Small intestine (tissue), 7 donors: ENCODE measurements around the gene CFC1B. TPM values are rescaled to one million over a fixed set of nuclear protein-coding genes. Genes with fewer than 3 reads are reported as not detected.
"Not testable (repeated sequence)": the region's sequence is repeated elsewhere in the genome, so short reads cannot be mapped to it uniquely, and the experiment has no call there.

ENCODE experiments used
- DNase-seq, 2 donors: peaks; one replicate each; pipeline versions ENCODE4 v3.0.0 to v3.0.0-alpha.2; 2013
- FAIRE-seq: peaks from 2 replicates; lab custom pipeline; 2012; peaks lifted over from hg19 to GRCh38; lab: Jason Lieb, UNC
- H3K27ac ChIP-seq, 3 donors: one replicate each; pipeline ENCODE4 v1.5.1; 2013; ENCODE audit warnings: low read length in 2 of 3, mild to moderate bottlenecking in 2 of 3, control low read depth in 1 of 3, inconsistent platforms in 1 of 3, low read depth in 1 of 3, moderate library complexity in 1 of 3
- H3K27me3 ChIP-seq, 3 donors: one replicate each; pipeline ENCODE4 v1.6.1; 2013; ENCODE audit warnings: low read length in 3 of 3, inconsistent platforms in 1 of 3; ENCODE audit not compliant: control insufficient read depth in 3 of 3, insufficient read depth in 3 of 3
- H3K36me3 ChIP-seq, 3 donors: one replicate each; pipeline ENCODE4 v1.6.1; 2013; ENCODE audit warnings: low read length in 3 of 3, inconsistent platforms in 1 of 3, low read depth in 1 of 3, mild to moderate bottlenecking in 1 of 3, moderate library complexity in 1 of 3; ENCODE audit not compliant: control insufficient read depth in 3 of 3, insufficient read depth in 2 of 3
- H3K4me1 ChIP-seq, 3 donors: one replicate each; pipeline ENCODE4 v1.6.1; 2013; ENCODE audit warnings: low read length in 2 of 3, inconsistent platforms in 1 of 3, low read depth in 1 of 3, mild to moderate bottlenecking in 1 of 3, moderate library complexity in 1 of 3; ENCODE audit not compliant: control insufficient read depth in 3 of 3, insufficient read depth in 2 of 3
- H3K4me3 ChIP-seq, 3 donors: one replicate each; pipeline ENCODE4 v1.5.1; 2013; ENCODE audit warnings: low read length in 3 of 3, control low read depth in 1 of 3, inconsistent platforms in 1 of 3, low read depth in 1 of 3, mild to moderate bottlenecking in 1 of 3, moderate library complexity in 1 of 3
- H3K9me3 ChIP-seq, 2 donors: one replicate each; pipeline ENCODE4 v1.6.1; 2013; ENCODE audit warnings: low read depth in 1 of 2, low read length in 1 of 2; ENCODE audit not compliant: control insufficient read depth in 2 of 2, insufficient read depth in 1 of 2
- WGBS, 3 donors: extraction: QIAGEN DNeasy Blood & Tissue Kit; methylation state at CpG; one replicate each; pipeline ENCODE4 v1.1.7; 2013; 5-methylcytosine and 5-hydroxymethylcytosine counted together
- polyA plus RNA-seq, 4 donors: library from polyadenylated mRNA; stranded (reverse) in 3 of 4; unstranded in 1 of 4; fragments of 200-250 nt in 3 of 4; fragments of 120-200 nt in 1 of 4; gene quantifications; one replicate each; pipeline versions ENCODE4 v1.2.1 to v1.2.3, GENCODE V29; 2013
- donor health status: healthy with polysubstance abuse.
- donor health status: control.
- donor health status: control.
- donor health status: Bipolar disorder and iron deficiency.
- donor health status: healthy.

The CFC1B gene
- polyA plus RNA-seq, 4 donors, result not detected

DNA sequence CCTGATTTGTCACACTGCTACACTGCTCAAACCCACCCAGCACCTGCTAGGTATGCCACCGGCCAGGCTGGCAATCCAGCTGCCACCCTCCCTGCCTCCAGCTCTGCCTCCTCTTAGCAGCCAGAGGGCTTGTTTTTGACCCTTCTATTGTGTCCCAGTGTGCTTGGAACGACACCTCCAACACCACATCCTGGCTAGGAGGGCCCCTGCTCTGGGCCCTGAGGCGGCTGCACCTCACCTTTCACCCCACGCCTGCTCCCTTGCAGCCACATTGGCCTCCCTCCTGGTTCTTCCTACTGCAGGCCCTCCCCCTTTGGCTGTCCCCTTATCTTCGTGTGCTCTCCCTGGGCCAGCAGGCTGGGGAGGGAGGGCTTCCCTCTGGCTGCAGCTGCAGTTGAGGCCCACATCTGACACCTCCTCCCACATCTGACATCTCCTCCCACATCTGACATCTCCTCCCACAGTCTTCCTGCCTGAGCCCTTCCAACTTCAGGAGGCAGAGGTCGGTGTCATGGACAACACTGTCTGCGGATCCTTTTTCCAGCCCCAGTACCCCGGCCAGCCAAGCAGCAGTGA is 55.3 kb downstream of the CFC1B start:
- not testable (repeated sequence) for FAIRE-seq, H3K36me3 ChIP-seq, H3K4me1 ChIP-seq, DNase-seq, H3K27ac ChIP-seq, H3K27me3 ChIP-seq, H3K4me3 ChIP-seq, H3K9me3 ChIP-seq
- no CpG with 5 or more reads among the region's 8 CpGs for WGBS, 3 donors

DNA sequence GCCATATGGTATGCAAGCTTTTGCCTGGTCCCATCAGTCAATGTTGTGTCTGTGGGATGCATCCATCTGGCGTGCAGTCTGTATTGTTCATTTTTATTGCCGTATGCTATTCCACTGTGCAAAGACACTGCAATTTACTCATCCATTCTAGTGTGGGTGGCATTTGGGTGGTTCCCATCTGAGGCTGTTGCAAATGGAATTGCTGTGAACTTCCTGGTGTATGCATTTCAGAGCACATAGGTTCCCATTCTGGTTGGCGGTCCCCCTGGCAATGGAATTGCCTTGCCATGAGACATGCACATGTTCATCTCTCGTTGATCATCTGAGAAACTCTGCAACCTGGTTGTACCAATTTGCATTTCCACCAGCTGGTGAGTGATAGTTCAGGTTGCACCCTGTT is 56.5 kb downstream of the CFC1B start:
- H3K9me3 ChIP-seq, FAIRE-seq, H3K27me3 ChIP-seq, DNase-seq, H3K4me3 ChIP-seq, H3K36me3 ChIP-seq, H3K4me1 ChIP-seq, H3K27ac ChIP-seq: not testable (repeated sequence)
- WGBS, 3 donors, result no CpG with 5 or more reads among the region's 4 CpGs

Other genes starting within 250 kb of the CFC1B start
- gene IMP4, start 178.3 kb upstream of the CFC1B start, polyA plus RNA-seq, result 10 to 100 TPM; 52.7 to 77.7 (median 62.2) TPM
- gene PTPN18, start 165.2 kb upstream of the CFC1B start, polyA plus RNA-seq, result 100 to 1,000 TPM in 1 of 4 donors, 10 to 100 TPM in 3; 58.6 to 105 (median 66.5) TPM
- under 1 TPM in 2 of 4 donors, not detected in 2; 0.01 to 0.19 TPM for gene POTEI, start 11.9 kb upstream of the CFC1B start, polyA plus RNA-seq
- 1 to 10 TPM in 2 of 4 donors, under 1 TPM in 1, not detected in 1; 0.18 to 3.1 (median 1.1) TPM for gene CFC1, start 78.4 kb downstream of the CFC1B start, polyA plus RNA-seq
- under 1 TPM in 1 of 4 donors, not detected in 3; 0.10 TPM for gene POTEJ, start 90.2 kb downstream of the CFC1B start, polyA plus RNA-seq
- gene GPR148, start 207.8 kb downstream of the CFC1B start, polyA plus RNA-seq, result under 1 TPM in 2 of 4 donors, not detected in 2; 0.04 to 0.22 TPM
- gene AMER3, start 234.3 kb downstream of the CFC1B start, polyA plus RNA-seq, result under 1 TPM in 2 of 4 donors, not detected in 2; 0.45 to 0.99 TPM